ENCODE results near the gene TRIM17.
"Not testable (repeated sequence)": the region's sequence is repeated elsewhere in the genome, so short reads cannot be mapped to it uniquely, and the experiment has no call there.

Gene TRIM17

GRCh38 chr1:228450200-228450599, 33.5 kb upstream of the TRIM17 start:
- no peak for DNase-seq (ENCODE audit: low read depth in 2 of 2)

GRCh38 chr1:228448372-228448771, 31.7 kb upstream of the TRIM17 start:
- DNase-seq (ENCODE audit: low read depth in 2 of 2): no peak

GRCh38 chr1:228446852-228447251, 30.2 kb upstream of the TRIM17 start:
- no peak for DNase-seq (ENCODE audit: low read depth in 2 of 2)

- no peak for DNase-seq (ENCODE audit: low read depth in 2 of 2)
Measured at GRCh38 chr1:228445843-228446650, 29.4 kb upstream of the TRIM17 start.

GRCh38 chr1:228445490-228445842, 28.8 kb upstream of the TRIM17 start:
- no peak for DNase-seq (ENCODE audit: low read depth in 2 of 2)

GRCh38 chr1:228443395-228443794, 26.7 kb upstream of the TRIM17 start:
- no peak for DNase-seq (ENCODE audit: low read depth in 2 of 2)

- DNase-seq (ENCODE audit: low read depth in 2 of 2): no peak
Measured at GRCh38 chr1:228440761-228441500, 24.3 kb upstream of the TRIM17 start.

GRCh38 chr1:228438266-228438665, 21.6 kb upstream of the TRIM17 start:
- no peak for DNase-seq (ENCODE audit: low read depth in 2 of 2)

- DNase-seq (ENCODE audit: low read depth in 2 of 2): no peak
Measured at GRCh38 chr1:228437424-228437962, 20.8 kb upstream of the TRIM17 start.

- DNase-seq (ENCODE audit: low read depth in 2 of 2): no peak
Measured at GRCh38 chr1:228434689-228435088, 18.0 kb upstream of the TRIM17 start.

GRCh38 chr1:228433337-228434053, 16.8 kb upstream of the TRIM17 start:
- DNase-seq (ENCODE audit: low read depth in 2 of 2): not testable (repeated sequence)

GRCh38 chr1:228430243-228430642, 13.6 kb upstream of the TRIM17 start:
- DNase-seq (ENCODE audit: low read depth in 2 of 2): no peak

- no peak for DNase-seq (ENCODE audit: low read depth in 2 of 2)
Measured at GRCh38 chr1:228429698-228430097, 13.0 kb upstream of the TRIM17 start.

GRCh38 chr1:228429007-228429406, 12.3 kb upstream of the TRIM17 start:
- no peak for DNase-seq (ENCODE audit: low read depth in 2 of 2)

GRCh38 chr1:228428412-228428811, 11.8 kb upstream of the TRIM17 start:
- DNase-seq (ENCODE audit: low read depth in 2 of 2): no peak

- DNase-seq (ENCODE audit: low read depth in 2 of 2): no peak
Measured at GRCh38 chr1:228426518-228427175, 10.0 kb upstream of the TRIM17 start.

- no peak for DNase-seq (ENCODE audit: low read depth in 2 of 2)
Measured at GRCh38 chr1:228424685-228425660, 8.3 kb upstream of the TRIM17 start.

- DNase-seq (ENCODE audit: low read depth in 2 of 2): no peak
Measured at GRCh38 chr1:228423404-228424053, 6.9 kb upstream of the TRIM17 start.

GRCh38 chr1:228420968-228421826, 4.5 kb upstream of the TRIM17 start:
- DNase-seq (ENCODE audit: low read depth in 2 of 2): no peak

Data from stimulated activated CD8-positive, alpha-beta memory T cell treated with anti-CD3 and anti-CD28 coated beads, Interleukin-7, amount 100 ng/mL, for 4 hours (primary cell).